ENCODE results near the gene CDK14. TPM values are rescaled to one million over a fixed set of nuclear protein-coding genes. Genes with fewer than 3 reads are reported as not detected.

CDK14 gene
- polyA plus RNA-seq, 3 donors: 1.7 to 2.5 (median 2.1) TPM

GRCh38 chr7:90625562-90625961, 29.4 kb downstream of the CDK14 start:
- no peak for DNase-seq
- Histone ChIP-seq H2AFZ (ENCODE audit: insufficient read depth, low read depth, low read length, poor library complexity, severe bottlenecking) (no peak overlapping the region), H3K4me2 (replicated peaks; ENCODE audit: extremely low read depth, low read length, poor library complexity, severe bottlenecking) (no peak overlapping the region), H3K4me3 (replicated peaks in 1 of 3; ENCODE audit: low read depth in 2 of 3, low read length in 3 of 3) (no peak overlapping the region), H3K27ac (ENCODE audit: low read depth in 1 of 2, low read length in 2 of 2) (no peak overlapping the region), H3K79me2 (ENCODE audit: insufficient read depth, low read length) (peaks cover 9% of the 10 kb centered on the region), H3K9me3 (replicated peaks in 1 of 2; ENCODE audit: control insufficient read depth in 1 of 2, insufficient read depth in 1 of 2, low read length in 2 of 2) (no peaks in the 10 kb centered on the region), H3K27me3 (ENCODE audit: control insufficient read depth in 2 of 2, insufficient read depth in 2 of 2, low read length in 2 of 2) (no peaks in the 10 kb centered on the region), H3K4me1 (ENCODE audit: control insufficient read depth in 1 of 2, insufficient read depth in 2 of 2, low read length in 2 of 2) (peaks cover 28 to 37% of the 10 kb centered on the region in 2 donors), H3K9ac (ENCODE audit: insufficient read depth, low read length, poor library complexity, severe bottlenecking) (no peak overlapping the region), H3K36me3 (replicated peaks in 1 of 2; ENCODE audit: control insufficient read depth in 1 of 2, insufficient read depth in 2 of 2, low read length in 2 of 2) (no peaks in the 10 kb centered on the region), H4K20me1 (ENCODE audit: insufficient read depth, low read length) (peaks cover 6% of the 10 kb centered on the region)
- TF ChIP-seq CTCF (IDR thresholded peaks at IDR 0.05): no peak
- Mint-ChIP-seq H3K4me1 (peaks cover 37% of the 10 kb centered on the region), H3K9me3 (peaks cover 0 to 2% (median 0%) of the 10 kb centered on the region in 7 donors), H3K36me3 (peaks cover 4 to 7% of the 10 kb centered on the region in 2 donors), H3K4me3 (no peak overlapping the region), H3K27me3 (ENCODE audit: low read depth in 3 of 3) (peaks cover 0 to 1% (median 0%) of the 10 kb centered on the region in 3 donors), H3K27ac (no peak overlapping the region)
- WGBS (ENCODE audit: insufficient coverage): 80% methylated on average over 1 of the region's 3 CpGs
- intact Hi-C loops (cut with micrococcal nuclease): loop anchor here (5.0 kb wide), 2 partner anchors 68 to 168 kb away; no protein-coding TSS in a partner anchor

GRCh38 chr7:90626013-90626412, 29.9 kb downstream of the CDK14 start:
- no peaks in the 10 kb centered on the region for H3K9me3 ChIP-seq (replicated peaks in 1 of 2; ENCODE audit: control insufficient read depth in 1 of 2, insufficient read depth in 1 of 2, low read length in 2 of 2)
- H3K36me3 ChIP-seq (replicated peaks in 1 of 2; ENCODE audit: control insufficient read depth in 1 of 2, insufficient read depth in 2 of 2, low read length in 2 of 2): no peaks in the 10 kb centered on the region
- H3K79me2 ChIP-seq (ENCODE audit: insufficient read depth, low read length): peaks cover 5% of the 10 kb centered on the region
- no peak for DNase-seq
- H3K27me3 Mint-ChIP-seq (ENCODE audit: low read depth in 3 of 3): peaks cover 0 to 1% (median 0%) of the 10 kb centered on the region in 3 donors
- peaks cover 33% of the 10 kb centered on the region for H3K4me1 Mint-ChIP-seq
- no peak overlapping the region for H3K27ac ChIP-seq (ENCODE audit: low read depth in 1 of 2, low read length in 2 of 2)
- no peaks in the 10 kb centered on the region for H3K27me3 ChIP-seq (ENCODE audit: control insufficient read depth in 2 of 2, insufficient read depth in 2 of 2, low read length in 2 of 2)
- peaks cover 6% of the 10 kb centered on the region for H4K20me1 ChIP-seq (ENCODE audit: insufficient read depth, low read length)
- H3K4me3 ChIP-seq (replicated peaks in 1 of 3; ENCODE audit: low read depth in 2 of 3, low read length in 3 of 3): no peak overlapping the region
- TF ChIP-seq CTCF (IDR thresholded peaks at IDR 0.05): no peak
- no peak overlapping the region for H3K4me2 ChIP-seq (replicated peaks; ENCODE audit: extremely low read depth, low read length, poor library complexity, severe bottlenecking)
- H3K36me3 Mint-ChIP-seq: peaks cover 4 to 7% of the 10 kb centered on the region in 2 donors
- intact Hi-C loops (cut with micrococcal nuclease): loop anchor here (5.0 kb wide), 2 partner anchors 69 to 169 kb away; no protein-coding TSS in a partner anchor
- H3K4me1 ChIP-seq (ENCODE audit: control insufficient read depth in 1 of 2, insufficient read depth in 2 of 2, low read length in 2 of 2): peaks cover 24 to 32% of the 10 kb centered on the region in 2 donors
- WGBS (ENCODE audit: insufficient coverage): no CpG with 5 or more reads among the region's 3 CpGs
- no peak overlapping the region for H3K9ac ChIP-seq (ENCODE audit: insufficient read depth, low read length, poor library complexity, severe bottlenecking)
- H3K4me3 Mint-ChIP-seq: no peak overlapping the region
- H2AFZ ChIP-seq (ENCODE audit: insufficient read depth, low read depth, low read length, poor library complexity, severe bottlenecking): no peak overlapping the region
- H3K27ac Mint-ChIP-seq: no peak overlapping the region
- H3K9me3 Mint-ChIP-seq: peaks cover 0 to 2% (median 0%) of the 10 kb centered on the region in 7 donors
